GM12872 (cell line): ENCODE results near the gene PRR15L.

Source experiments
- CTCF ChIP-seq: IDR thresholded peaks from 3 replicates; pipeline ENCODE4 v1.5.1; 2011; ENCODE audit warnings: low read depth, mild to moderate bottlenecking, low read length, moderate library complexity; ENCODE audit not compliant: insufficient read depth

The PRR15L gene

GRCh38 chr17:47913050-47913449 lies 44.6 kb downstream of the PRR15L start:
- no peak for TF ChIP-seq CTCF

GRCh38 chr17:47907932-47908562 lies 49.6 kb downstream of the PRR15L start:
- TF ChIP-seq CTCF: no peak

- no peak for TF ChIP-seq CTCF
Observed at GRCh38 chr17:47906443-47906842, 51.2 kb downstream of the PRR15L start.

- TF ChIP-seq CTCF: no peak
Observed at GRCh38 chr17:47905221-47905733, 52.4 kb downstream of the PRR15L start.

- TF ChIP-seq CTCF: no peak
Observed at GRCh38 chr17:47902039-47902744, 55.5 kb downstream of the PRR15L start.
